ENCODE data around the gene ANKRD17.

- no peak for TF ChIP-seq CTCF (IDR thresholded peaks at IDR 0.05; ENCODE audit: insufficient read depth, low read depth, low read length)
- no peak for TF ChIP-seq EZH2 (IDR thresholded peaks at IDR 0.05; ENCODE audit: insufficient read depth, low read length)
Measured at GRCh38 chr4:73187325-73187724, 71.3 kb downstream of the ANKRD17 start.
